ENCODE data around the gene RRP8.

Gene RRP8

DNA sequence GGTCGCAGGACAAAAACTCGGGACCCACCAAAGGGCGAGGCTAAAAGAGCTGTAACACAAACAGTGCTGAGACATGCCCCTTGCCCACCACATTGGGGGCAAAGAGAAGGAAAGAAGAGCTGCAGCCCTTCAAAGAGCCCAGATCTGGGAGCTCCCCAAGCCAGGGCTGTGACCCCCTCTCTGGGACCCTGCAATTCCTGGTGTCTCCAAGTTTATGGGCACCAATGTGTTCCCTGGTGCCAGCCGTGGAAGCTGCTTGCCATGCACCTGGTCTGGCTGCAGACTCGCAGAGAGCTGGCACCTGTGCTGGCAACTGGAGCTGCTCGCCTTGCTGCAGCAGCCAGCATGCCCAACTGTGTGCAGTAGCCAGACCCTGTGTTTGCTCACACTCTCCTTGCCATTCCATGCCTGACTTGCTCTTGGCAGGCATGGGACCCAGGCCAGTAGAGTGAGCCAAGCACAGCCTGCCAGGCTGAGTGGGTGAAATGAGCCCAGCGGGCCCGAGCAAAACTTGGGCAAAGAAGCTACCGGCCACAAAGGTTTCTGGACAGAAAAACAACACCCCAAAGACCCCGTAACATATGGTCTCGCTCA, 16.0 kb downstream of the RRP8 start:
- Histone ChIP-seq H3K27ac (ENCODE audit: low read depth, low read length) (no peak overlapping the region), H3K4me1 (ENCODE audit: control insufficient read depth in 5 of 5, insufficient read depth in 5 of 5, low read length in 5 of 5) (peaks cover 1 to 15% (median 5%) of the 10 kb centered on the region in 5 donors), H3K4me3 (ENCODE audit: low read depth in 1 of 5, low read length in 5 of 5) (no peak overlapping the region), H3K36me3 (ENCODE audit: control insufficient read depth in 5 of 5, insufficient read depth in 5 of 5, low read length in 5 of 5) (peaks cover 0 to 15% (median 8%) of the 10 kb centered on the region in 5 donors), H3K9ac (ENCODE audit: low read length in 5 of 5) (no peak overlapping the region), H3K27me3 (ENCODE audit: control insufficient read depth in 5 of 5, insufficient read depth in 4 of 5, low read length in 5 of 5) (no peaks in the 10 kb centered on the region), H3K9me3 (ENCODE audit: control insufficient read depth in 5 of 5, low read length in 5 of 5) (peaks cover 0 to 5% (median 3%) of the 10 kb centered on the region in 5 donors)

DNA sequence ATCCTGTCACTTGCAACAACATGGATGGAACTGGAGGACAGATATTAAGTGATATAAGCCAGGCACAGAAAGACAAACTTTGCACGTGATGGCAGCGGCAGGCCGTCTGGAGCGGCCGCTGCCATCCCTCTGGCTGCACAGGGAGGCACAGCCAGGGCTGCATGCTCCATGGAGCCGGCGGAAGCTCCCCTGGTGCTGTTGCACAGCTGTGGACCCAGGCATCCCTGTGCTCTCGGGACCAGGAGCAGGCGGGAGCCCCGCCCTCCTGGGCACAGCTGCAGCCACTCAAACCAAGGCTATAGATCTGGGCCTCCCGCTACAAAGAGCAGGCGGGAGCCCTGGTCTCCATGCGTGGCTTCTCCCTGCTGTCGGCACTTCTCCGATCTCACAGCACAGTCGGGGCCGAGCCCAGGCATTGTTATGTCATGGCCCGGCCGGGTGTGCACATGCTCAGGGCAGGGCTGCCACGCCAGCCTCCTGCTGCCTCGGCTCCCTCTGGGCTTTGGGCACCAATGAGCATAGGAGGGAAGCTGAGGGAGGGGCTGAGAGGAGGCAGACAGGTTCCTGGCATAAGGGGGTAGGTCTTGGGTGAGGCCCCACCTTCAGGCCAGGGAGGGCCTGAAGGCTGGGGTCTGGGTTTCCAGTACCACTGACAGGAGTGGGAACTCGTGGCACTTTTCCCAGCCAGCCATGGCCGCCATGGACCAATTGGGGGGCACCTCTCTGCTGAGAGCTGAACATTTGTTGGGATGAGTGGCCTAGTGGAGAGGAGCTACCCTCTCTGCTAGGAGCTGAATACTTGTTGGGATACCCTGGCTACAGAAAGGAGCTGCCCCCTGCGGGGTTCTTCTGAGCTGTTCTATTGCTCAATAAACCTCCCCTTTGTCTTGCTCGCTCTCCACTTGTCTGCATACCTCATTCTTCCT, 16.7 kb downstream of the RRP8 start:
- peak overlapping the region in 3 of 5 donors; percentile 11 to 30 (median 15) for H3K4me3 ChIP-seq (ENCODE audit: low read depth in 1 of 5, low read length in 5 of 5)

DNA sequence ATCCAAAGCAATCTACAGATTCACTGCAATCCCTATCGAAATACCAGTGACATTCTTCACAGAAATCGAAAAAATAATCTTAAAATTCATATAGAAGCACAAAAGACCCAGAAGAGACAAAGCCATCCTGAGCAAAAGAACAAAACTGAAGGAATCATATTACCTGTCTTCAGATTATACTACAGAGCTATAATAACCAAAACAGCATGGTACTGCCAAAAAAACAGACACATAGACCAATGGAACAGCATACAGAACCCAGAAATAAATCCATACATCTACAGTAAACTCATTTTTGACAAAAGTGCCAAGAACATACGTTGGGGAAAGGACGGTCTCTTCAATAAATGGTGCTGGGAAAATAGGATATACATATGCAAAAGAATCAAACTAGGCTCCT, 18.9 kb downstream of the RRP8 start:
- Histone ChIP-seq H3K4me3 (ENCODE audit: low read depth in 1 of 5, low read length in 5 of 5) (no peak overlapping the region), H3K4me1 (ENCODE audit: control insufficient read depth in 5 of 5, insufficient read depth in 5 of 5, low read length in 5 of 5) (peaks cover 1 to 15% (median 5%) of the 10 kb centered on the region in 5 donors), H3K9me3 (ENCODE audit: control insufficient read depth in 5 of 5, low read length in 5 of 5) (peaks cover 0 to 5% (median 3%) of the 10 kb centered on the region in 5 donors), H3K27ac (ENCODE audit: low read depth, low read length) (no peak overlapping the region), H3K36me3 (ENCODE audit: control insufficient read depth in 5 of 5, insufficient read depth in 5 of 5, low read length in 5 of 5) (peaks cover 0 to 11% (median 0%) of the 10 kb centered on the region in 5 donors), H3K9ac (ENCODE audit: low read length in 5 of 5) (no peak overlapping the region), H3K27me3 (ENCODE audit: control insufficient read depth in 5 of 5, insufficient read depth in 4 of 5, low read length in 5 of 5) (no peaks in the 10 kb centered on the region)

More for the DNA sequence above, 16.7 kb downstream of the RRP8 start:
- peaks cover 0 to 7% (median 1%) of the 10 kb centered on the region in 5 donors for H3K36me3 ChIP-seq (ENCODE audit: control insufficient read depth in 5 of 5, insufficient read depth in 5 of 5, low read length in 5 of 5)
- no peak overlapping the region for H3K9ac ChIP-seq (ENCODE audit: low read length in 5 of 5)
- peaks cover 0 to 5% (median 3%) of the 10 kb centered on the region in 5 donors for H3K9me3 ChIP-seq (ENCODE audit: control insufficient read depth in 5 of 5, low read length in 5 of 5)
- no peak overlapping the region for H3K27ac ChIP-seq (ENCODE audit: low read depth, low read length)
- H3K27me3 ChIP-seq (ENCODE audit: control insufficient read depth in 5 of 5, insufficient read depth in 4 of 5, low read length in 5 of 5), result no peaks in the 10 kb centered on the region
- peaks cover 1 to 15% (median 5%) of the 10 kb centered on the region in 5 donors for H3K4me1 ChIP-seq (ENCODE audit: control insufficient read depth in 5 of 5, insufficient read depth in 5 of 5, low read length in 5 of 5)

DNA sequence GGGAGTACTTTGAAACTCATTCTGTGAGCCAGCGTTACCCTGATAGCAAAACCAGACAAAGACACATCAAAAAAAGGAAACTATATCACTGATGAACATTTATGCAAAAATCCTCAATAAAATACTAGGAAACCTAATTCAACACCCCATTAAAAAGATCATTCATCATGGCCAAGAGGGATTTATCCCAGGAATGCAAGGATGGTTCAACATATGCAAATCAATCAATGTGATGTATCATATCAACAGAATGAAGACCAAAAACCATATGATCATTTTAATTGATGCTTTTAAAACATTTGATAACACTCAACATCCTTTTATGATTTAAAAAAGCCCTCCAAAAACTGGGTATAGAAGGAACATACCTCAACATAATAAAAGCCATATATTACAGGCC, 19.8 kb downstream of the RRP8 start:
- H3K9ac ChIP-seq (ENCODE audit: low read length in 5 of 5), result no peak overlapping the region
- H3K9me3 ChIP-seq (ENCODE audit: control insufficient read depth in 5 of 5, low read length in 5 of 5), result peaks cover 0 to 5% (median 3%) of the 10 kb centered on the region in 5 donors
- peaks cover 0 to 11% (median 0%) of the 10 kb centered on the region in 5 donors for H3K36me3 ChIP-seq (ENCODE audit: control insufficient read depth in 5 of 5, insufficient read depth in 5 of 5, low read length in 5 of 5)
- no peak overlapping the region for H3K27ac ChIP-seq (ENCODE audit: low read depth, low read length)
- no peak overlapping the region for H3K4me3 ChIP-seq (ENCODE audit: low read depth in 1 of 5, low read length in 5 of 5)
- H3K4me1 ChIP-seq (ENCODE audit: control insufficient read depth in 5 of 5, insufficient read depth in 5 of 5, low read length in 5 of 5), result peaks cover 1 to 15% (median 5%) of the 10 kb centered on the region in 5 donors
- H3K27me3 ChIP-seq (ENCODE audit: control insufficient read depth in 5 of 5, insufficient read depth in 4 of 5, low read length in 5 of 5), result no peaks in the 10 kb centered on the region

DNA sequence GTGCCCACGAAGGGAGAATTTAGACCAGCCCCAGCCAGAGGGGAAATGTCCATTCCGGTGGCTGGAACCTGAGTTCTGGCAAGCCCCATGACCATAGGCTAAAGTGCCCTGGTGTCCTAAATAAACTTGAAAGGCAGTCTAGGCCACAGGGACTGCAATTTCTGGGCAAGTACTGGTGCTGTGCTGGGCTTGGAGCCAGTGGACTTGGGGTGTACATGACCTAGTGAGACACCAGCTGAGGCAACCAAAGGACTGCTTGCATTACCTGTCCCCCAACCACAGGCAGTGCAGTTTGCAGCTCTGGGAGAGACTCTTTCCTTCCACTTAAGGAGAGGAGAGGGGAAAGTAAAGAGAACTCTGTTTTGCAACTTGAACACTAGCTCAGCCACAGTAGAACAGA, 23.7 kb downstream of the RRP8 start:
- H3K4me3 ChIP-seq (ENCODE audit: low read depth in 1 of 5, low read length in 5 of 5), result no peak overlapping the region
- H3K36me3 ChIP-seq (ENCODE audit: control insufficient read depth in 5 of 5, insufficient read depth in 5 of 5, low read length in 5 of 5), result peaks cover 0 to 6% (median 0%) of the 10 kb centered on the region in 5 donors
- H3K27ac ChIP-seq (ENCODE audit: low read depth, low read length), result no peak overlapping the region
- H3K9ac ChIP-seq (ENCODE audit: low read length in 5 of 5), result no peak overlapping the region
- H3K27me3 ChIP-seq (ENCODE audit: control insufficient read depth in 5 of 5, insufficient read depth in 4 of 5, low read length in 5 of 5), result no peaks in the 10 kb centered on the region
- peaks cover 0 to 5% (median 3%) of the 10 kb centered on the region in 5 donors for H3K9me3 ChIP-seq (ENCODE audit: control insufficient read depth in 5 of 5, low read length in 5 of 5)
- peaks cover 3 to 30% (median 11%) of the 10 kb centered on the region in 5 donors for H3K4me1 ChIP-seq (ENCODE audit: control insufficient read depth in 5 of 5, insufficient read depth in 5 of 5, low read length in 5 of 5)

DNA sequence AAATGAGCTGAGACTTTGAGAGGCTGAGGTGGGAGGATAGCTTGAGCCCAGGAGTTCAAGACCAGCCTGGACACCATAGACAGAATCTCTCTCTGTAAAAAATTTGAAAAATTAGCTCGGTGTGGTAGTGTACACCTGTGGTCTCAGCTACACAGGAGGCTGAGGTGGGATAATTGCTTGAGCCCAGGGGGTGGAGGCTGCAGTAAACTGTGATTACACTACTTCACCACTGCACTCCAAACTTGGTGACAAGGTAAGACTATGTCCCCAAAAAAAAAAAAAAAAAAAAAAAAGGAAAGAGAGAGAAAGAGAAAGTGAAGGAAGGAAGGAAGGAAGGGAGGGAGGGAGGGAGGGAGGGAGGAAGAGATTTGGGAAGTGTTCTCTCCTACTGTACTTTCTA, 25.3 kb downstream of the RRP8 start:
- H3K36me3 ChIP-seq (ENCODE audit: control insufficient read depth in 5 of 5, insufficient read depth in 5 of 5, low read length in 5 of 5), result peaks cover 0 to 6% (median 0%) of the 10 kb centered on the region in 5 donors

DNA sequence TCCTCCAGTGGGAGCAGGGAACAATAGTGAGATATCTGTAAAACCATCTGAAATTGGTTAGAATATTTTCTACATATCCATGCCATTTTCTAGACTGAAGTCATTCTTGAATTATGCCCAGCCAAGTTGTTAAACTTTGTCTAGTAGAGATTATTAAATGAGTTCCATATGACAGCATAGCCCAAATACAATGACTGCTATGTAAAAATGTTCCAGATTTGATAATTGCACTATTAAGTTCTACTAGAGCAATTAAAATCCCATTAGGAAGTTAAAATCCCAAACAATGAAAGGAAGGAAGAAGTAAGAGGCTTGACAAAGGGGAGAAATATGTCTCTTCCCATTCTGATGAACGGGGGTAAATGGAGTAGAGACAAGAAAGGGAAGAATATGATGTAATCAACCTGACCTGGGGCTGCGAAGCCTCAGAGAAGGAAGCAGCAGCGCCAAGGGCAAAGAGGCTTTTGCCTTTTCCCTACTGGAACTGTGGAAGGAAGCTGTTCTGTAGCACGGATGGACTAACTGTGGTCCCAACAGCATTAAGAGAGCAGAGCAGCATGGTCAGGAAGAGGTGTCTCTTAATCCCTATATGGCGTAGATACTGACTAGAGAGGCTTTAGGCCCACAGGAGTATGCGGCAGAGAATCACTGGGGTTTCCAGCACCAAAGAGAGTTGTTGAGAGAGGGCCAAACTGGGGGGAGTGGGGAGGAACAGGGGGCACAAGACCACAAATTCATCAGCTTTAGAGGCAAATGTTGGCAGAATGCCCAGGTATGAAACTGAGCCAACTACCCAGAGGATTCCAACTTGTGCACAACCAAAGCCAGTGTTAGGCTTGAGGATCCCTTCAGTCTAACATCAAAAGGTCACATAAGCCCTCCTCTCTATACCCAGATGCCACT, 26.7 kb downstream of the RRP8 start:
- no peak overlapping the region for H3K4me3 ChIP-seq (ENCODE audit: low read depth in 1 of 5, low read length in 5 of 5)
- peak overlapping the region in 2 of 5 donors; percentile 17 to 35 for H3K9ac ChIP-seq (ENCODE audit: low read length in 5 of 5)
- peaks cover 0 to 6% (median 0%) of the 10 kb centered on the region in 5 donors for H3K36me3 ChIP-seq (ENCODE audit: control insufficient read depth in 5 of 5, insufficient read depth in 5 of 5, low read length in 5 of 5)
- peak overlapping the region; percentile 28 for H3K27ac ChIP-seq (ENCODE audit: low read depth, low read length)
- no peaks in the 10 kb centered on the region for H3K27me3 ChIP-seq (ENCODE audit: control insufficient read depth in 5 of 5, insufficient read depth in 4 of 5, low read length in 5 of 5)
- H3K9me3 ChIP-seq (ENCODE audit: control insufficient read depth in 5 of 5, low read length in 5 of 5), result no peaks in the 10 kb centered on the region
- H3K4me1 ChIP-seq (ENCODE audit: control insufficient read depth in 5 of 5, insufficient read depth in 5 of 5, low read length in 5 of 5), result peaks cover 3 to 30% (median 11%) of the 10 kb centered on the region in 5 donors

More for the DNA sequence above, 25.3 kb downstream of the RRP8 start:
- no peak overlapping the region for H3K27ac ChIP-seq (ENCODE audit: low read depth, low read length)
- H3K27me3 ChIP-seq (ENCODE audit: control insufficient read depth in 5 of 5, insufficient read depth in 4 of 5, low read length in 5 of 5), result no peaks in the 10 kb centered on the region
- no peak overlapping the region for H3K9ac ChIP-seq (ENCODE audit: low read length in 5 of 5)
- peaks cover 3 to 30% (median 11%) of the 10 kb centered on the region in 5 donors for H3K4me1 ChIP-seq (ENCODE audit: control insufficient read depth in 5 of 5, insufficient read depth in 5 of 5, low read length in 5 of 5)
- no peaks in the 10 kb centered on the region for H3K9me3 ChIP-seq (ENCODE audit: control insufficient read depth in 5 of 5, low read length in 5 of 5)
- no peak overlapping the region for H3K4me3 ChIP-seq (ENCODE audit: low read depth in 1 of 5, low read length in 5 of 5)

DNA sequence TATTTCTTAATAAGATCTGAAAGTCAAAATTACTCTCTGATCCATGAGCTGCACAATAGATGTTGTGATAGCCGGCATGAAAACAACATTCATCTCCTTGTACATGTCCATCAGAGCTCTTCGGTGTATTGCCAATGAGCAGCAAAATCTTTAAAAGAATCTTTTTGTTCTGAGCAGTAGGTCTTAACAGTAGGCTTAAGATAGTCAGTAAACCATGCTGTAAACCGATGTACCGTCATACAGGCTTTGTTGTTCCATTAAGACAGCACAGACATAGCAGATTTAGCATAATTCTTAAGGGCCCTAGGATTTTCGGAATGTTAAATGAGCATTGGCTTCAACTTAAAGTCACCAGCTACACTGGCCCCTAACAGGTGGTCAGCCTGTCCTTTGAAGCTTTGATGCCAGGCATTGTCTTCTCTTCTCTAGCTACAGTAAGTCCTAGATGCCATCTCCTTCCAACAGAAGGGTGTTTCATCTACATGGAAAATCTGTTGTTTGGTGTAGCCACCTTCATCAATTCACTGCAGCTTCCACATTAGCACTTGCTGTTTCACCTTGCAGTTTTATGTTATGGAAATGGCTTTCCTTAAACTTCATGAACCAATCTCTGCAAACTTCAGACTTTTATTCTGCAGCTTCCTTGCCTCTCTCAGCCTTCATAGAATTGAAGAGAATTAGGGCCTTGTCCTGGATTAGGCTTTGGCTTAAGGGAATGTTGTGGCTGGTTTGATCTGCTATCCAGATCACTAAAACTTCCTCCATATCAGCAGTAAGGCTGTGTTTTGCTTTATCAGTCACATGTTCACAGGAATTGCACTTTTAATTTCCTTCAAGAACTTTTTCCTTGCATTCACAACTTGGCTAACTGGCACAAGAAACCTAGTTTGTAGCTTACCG, 28.4 kb downstream of the RRP8 start:
- H3K4me1 ChIP-seq (ENCODE audit: control insufficient read depth in 5 of 5, insufficient read depth in 5 of 5, low read length in 5 of 5), result peaks cover 3 to 30% (median 11%) of the 10 kb centered on the region in 5 donors
- H3K27me3 ChIP-seq (ENCODE audit: control insufficient read depth in 5 of 5, insufficient read depth in 4 of 5, low read length in 5 of 5), result no peaks in the 10 kb centered on the region
- H3K9ac ChIP-seq (ENCODE audit: low read length in 5 of 5), result no peak overlapping the region
- no peak overlapping the region for H3K4me3 ChIP-seq (ENCODE audit: low read depth in 1 of 5, low read length in 5 of 5)
- H3K36me3 ChIP-seq (ENCODE audit: control insufficient read depth in 5 of 5, insufficient read depth in 5 of 5, low read length in 5 of 5), result peaks cover 0 to 12% (median 0%) of the 10 kb centered on the region in 5 donors
- no peak overlapping the region for H3K27ac ChIP-seq (ENCODE audit: low read depth, low read length)
- H3K9me3 ChIP-seq (ENCODE audit: control insufficient read depth in 5 of 5, low read length in 5 of 5), result no peaks in the 10 kb centered on the region

DNA sequence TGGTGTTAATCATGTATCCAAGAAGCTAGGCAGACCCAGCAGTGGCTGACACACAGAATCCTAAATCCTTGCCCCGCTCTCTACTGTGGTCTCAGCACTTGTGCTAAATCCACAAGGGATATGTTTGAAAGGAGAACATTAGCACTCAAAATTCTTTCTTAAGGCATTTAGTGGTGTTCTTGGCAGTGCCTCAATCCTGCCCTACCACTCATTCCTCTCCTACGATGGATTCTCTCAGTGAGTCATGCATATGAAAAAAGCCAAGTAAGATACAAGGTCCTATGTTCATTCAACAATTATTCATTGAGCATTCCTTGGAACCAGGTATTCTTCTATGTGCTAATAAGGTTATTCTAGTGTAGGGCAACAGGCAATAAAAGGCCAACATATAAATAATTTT, 31.2 kb downstream of the RRP8 start:
- Histone ChIP-seq H3K36me3 (ENCODE audit: control insufficient read depth in 5 of 5, insufficient read depth in 5 of 5, low read length in 5 of 5) (peaks cover 0 to 13% (median 0%) of the 10 kb centered on the region in 5 donors), H3K9ac (ENCODE audit: low read length in 5 of 5) (no peak overlapping the region), H3K4me1 (ENCODE audit: control insufficient read depth in 5 of 5, insufficient read depth in 5 of 5, low read length in 5 of 5) (peaks cover 4 to 30% (median 18%) of the 10 kb centered on the region in 5 donors), H3K9me3 (ENCODE audit: control insufficient read depth in 5 of 5, low read length in 5 of 5) (no peaks in the 10 kb centered on the region), H3K4me3 (ENCODE audit: low read depth in 1 of 5, low read length in 5 of 5) (no peak overlapping the region), H3K27ac (ENCODE audit: low read depth, low read length) (no peak overlapping the region), H3K27me3 (ENCODE audit: control insufficient read depth in 5 of 5, insufficient read depth in 4 of 5, low read length in 5 of 5) (no peaks in the 10 kb centered on the region)
